Adipocyte (in vitro differentiated cells): Measurements from ENCODE around the gene EPHB6.
A peak's percentile ranks its signal among the peaks of the same experiment; 100 is the strongest.

Experiments used
- DNase-seq: peaks from one replicate; pipeline ENCODE4 v3.0.0-alpha.2; 2015; ENCODE audit warnings: low read depth
- H3K27me3 ChIP-seq: replicated peaks from 2 replicates; pipeline ENCODE4 v1.7.0; 2013; ENCODE audit warnings: mild to moderate bottlenecking, low read length, moderate library complexity; ENCODE audit not compliant: control insufficient read depth, insufficient read depth
- H3K36me3 ChIP-seq: 2 replicates; pipeline ENCODE4 v1.7.0; 2013; ENCODE audit warnings: low read length, mild to moderate bottlenecking, moderate library complexity; ENCODE audit not compliant: control insufficient read depth, insufficient read depth, severe bottlenecking
- H3K4me1 ChIP-seq: 2 replicates; pipeline ENCODE4 v1.7.0; 2013; ENCODE audit warnings: mild to moderate bottlenecking, low read length, moderate library complexity; ENCODE audit not compliant: control insufficient read depth, insufficient read depth
- H3K4me3 ChIP-seq: 2 replicates; pipeline ENCODE4 v1.7.0; 2013; ENCODE audit warnings: mild to moderate bottlenecking, low read length, moderate library complexity
- H3K9ac ChIP-seq: 2 replicates; pipeline ENCODE4 v1.7.0; 2013; ENCODE audit warnings: mild to moderate bottlenecking, low read length, moderate library complexity
- H3K9me3 ChIP-seq: 2 replicates; pipeline ENCODE4 v1.7.0; 2013; ENCODE audit warnings: mild to moderate bottlenecking, low read length, moderate library complexity; ENCODE audit not compliant: control insufficient read depth

EPHB6 gene

DNA sequence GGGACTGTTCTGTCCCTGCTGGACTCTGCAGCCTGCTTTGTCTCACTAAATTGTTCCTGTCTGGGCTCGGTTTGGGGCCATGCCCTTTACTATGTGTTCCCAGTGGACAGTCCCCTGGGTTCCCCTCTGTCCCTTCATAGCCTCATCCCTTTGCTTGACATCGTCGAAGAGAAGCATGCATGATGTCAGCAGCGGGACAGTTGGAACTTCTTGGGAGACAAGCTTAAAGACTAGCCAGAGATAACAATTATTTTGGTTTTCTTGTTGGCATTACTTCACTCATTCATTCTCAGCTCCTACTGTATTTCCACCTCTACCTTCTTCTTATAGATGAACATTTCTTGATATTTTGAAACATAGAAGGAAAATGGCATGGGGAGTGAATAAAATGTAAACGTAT lies 2.7 kb downstream of the EPHB6 start:
- no peak for DNase-seq
- no peak overlapping the region for H3K4me3 ChIP-seq

DNA sequence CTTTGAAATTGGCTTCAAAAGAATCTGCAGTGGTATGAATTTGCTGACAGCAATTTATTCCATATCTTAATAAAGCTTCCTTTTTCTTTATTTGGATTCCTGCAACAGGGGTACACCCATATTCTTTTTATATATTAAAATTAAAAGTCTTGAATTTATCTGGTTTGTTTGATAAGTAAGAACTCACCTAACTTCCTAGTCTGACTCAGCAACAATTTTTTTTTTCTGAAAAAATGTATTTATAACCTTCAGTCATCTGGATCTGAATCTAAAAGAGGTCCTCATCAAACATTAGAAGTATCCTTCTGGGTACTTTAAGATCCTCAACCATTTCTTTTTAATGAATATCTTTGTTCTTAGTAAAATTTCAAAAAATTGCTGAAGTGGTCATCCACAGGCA lies 4.5 kb downstream of the EPHB6 start:
- Histone ChIP-seq H3K4me3 (no peak overlapping the region), H3K36me3 (peaks cover 24% of the 10 kb centered on the region), H3K27me3 (peaks cover 3% of the 10 kb centered on the region), H3K9ac (no peak overlapping the region), H3K4me1 (peaks cover 21% of the 10 kb centered on the region), H3K9me3 (no peaks in the 10 kb centered on the region)
- no peak for DNase-seq

More for the DNA sequence above, 2.7 kb downstream of the EPHB6 start:
- peaks cover 11% of the 10 kb centered on the region for H3K36me3 ChIP-seq
- peaks cover 26% of the 10 kb centered on the region for H3K4me1 ChIP-seq
- peaks cover under 1% of the 10 kb centered on the region for H3K27me3 ChIP-seq
- no peaks in the 10 kb centered on the region for H3K9me3 ChIP-seq
- no peak overlapping the region for H3K9ac ChIP-seq

DNA sequence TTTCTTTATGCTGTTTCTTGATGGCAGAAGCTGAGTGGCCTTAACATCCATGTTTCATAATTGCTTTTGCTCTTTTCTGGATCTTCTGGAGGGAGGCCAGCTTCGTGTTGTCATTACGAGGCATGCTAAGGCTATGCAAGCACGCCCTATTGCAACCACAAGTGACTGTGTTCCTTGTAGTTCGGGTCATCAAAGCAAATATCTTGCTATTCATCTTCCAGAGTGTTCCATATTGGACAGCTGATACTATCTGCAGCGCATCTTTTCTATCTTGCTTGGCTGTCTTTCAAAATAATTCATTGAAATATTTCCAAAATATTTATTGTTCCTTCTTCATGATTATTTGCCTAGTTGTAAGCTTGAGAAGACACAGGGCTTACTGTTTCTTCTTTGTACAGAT lies 5.0 kb downstream of the EPHB6 start:
- Histone ChIP-seq H3K9ac (no peak overlapping the region), H3K9me3 (no peaks in the 10 kb centered on the region), H3K36me3 (peaks cover 24% of the 10 kb centered on the region), H3K4me3 (no peak overlapping the region), H3K27me3 (peaks cover 3% of the 10 kb centered on the region), H3K4me1 (peaks cover 21% of the 10 kb centered on the region)
- peak; percentile 94 for DNase-seq

DNA sequence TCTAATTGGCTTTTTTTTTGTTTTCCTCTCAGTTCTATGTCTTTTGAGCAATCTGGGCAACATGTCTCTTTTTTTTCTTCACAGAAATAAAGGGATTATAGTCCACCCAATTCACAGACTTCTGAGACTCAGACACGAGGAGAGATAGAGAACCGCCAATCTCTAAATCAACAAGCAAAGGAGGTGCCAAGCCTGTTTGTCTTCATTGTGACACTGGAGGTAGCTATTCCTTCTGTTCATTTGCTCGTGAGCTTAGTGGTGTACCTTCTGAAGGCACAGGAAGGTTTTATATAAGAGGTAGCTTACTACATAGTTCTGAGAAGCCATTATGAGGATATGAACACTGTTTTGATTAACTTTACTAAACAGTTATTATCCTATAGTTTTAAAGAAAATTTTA lies 6.1 kb downstream of the EPHB6 start:
- peaks cover 14% of the 10 kb centered on the region for H3K4me1 ChIP-seq
- no peak overlapping the region for H3K9ac ChIP-seq
- no peak overlapping the region for H3K4me3 ChIP-seq
- no peak for DNase-seq
- peaks cover 3% of the 10 kb centered on the region for H3K27me3 ChIP-seq
- no peaks in the 10 kb centered on the region for H3K9me3 ChIP-seq
- H3K36me3 ChIP-seq = peaks cover 24% of the 10 kb centered on the region

DNA sequence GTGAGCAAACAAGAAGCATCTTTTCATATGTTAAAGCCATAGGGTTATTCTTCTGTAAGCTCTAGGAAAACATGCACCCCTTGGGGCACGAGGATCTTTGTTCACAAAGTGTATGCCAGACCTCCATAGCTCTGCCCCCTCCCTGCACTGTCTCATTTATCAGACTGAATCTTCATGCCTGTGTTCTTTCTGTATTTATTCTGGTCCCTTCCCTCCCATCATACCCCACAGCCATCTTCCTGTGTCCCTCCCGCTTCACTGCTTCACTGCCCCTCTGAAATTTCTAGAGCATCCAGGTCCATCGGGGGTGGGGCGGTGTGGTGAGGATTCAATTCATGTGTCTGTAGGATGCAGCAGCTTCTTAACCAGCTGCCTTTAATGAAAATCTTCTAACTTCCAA lies 7.5 kb downstream of the EPHB6 start:
- Histone ChIP-seq H3K27me3 (peaks cover 3% of the 10 kb centered on the region), H3K9ac (no peak overlapping the region), H3K4me3 (no peak overlapping the region), H3K4me1 (peaks cover 10% of the 10 kb centered on the region), H3K9me3 (no peaks in the 10 kb centered on the region), H3K36me3 (peaks cover 24% of the 10 kb centered on the region)
- DNase-seq = no peak

DNA sequence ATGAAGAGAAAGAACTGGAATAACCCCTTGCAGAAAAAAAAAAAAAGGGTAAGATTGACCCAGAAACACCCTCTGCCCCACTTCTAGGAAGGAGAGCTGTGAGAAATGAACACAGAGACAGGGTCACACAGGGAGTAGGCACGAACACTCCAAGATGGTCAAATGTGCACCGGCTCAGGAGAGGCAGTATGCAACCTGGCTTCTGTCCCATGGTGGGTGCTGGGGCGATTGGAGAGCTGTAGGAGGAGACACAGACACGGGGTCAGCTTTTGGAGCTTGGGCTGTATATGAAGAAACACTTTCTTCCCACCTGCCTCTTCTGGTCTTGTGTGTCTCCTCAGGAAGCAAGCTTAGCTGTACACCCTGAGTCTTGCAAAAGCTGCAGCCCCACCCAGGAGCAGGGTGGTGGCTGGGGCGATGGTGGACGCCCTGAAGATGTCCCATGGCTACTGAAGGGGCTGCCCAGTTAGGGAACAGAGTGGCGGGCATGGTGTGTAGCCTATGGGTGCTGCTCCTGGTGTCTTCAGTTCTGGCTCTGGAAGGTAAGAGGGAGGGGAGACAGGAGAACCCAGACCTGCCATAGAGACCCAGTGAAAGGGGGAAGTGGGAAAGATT lies 8.0 kb downstream of the EPHB6 start:
- Histone ChIP-seq H3K27me3 (peaks cover 3% of the 10 kb centered on the region), H3K9ac (no peak overlapping the region), H3K4me1 (peaks cover 10% of the 10 kb centered on the region), H3K9me3 (no peaks in the 10 kb centered on the region), H3K36me3 (peaks cover 24% of the 10 kb centered on the region), H3K4me3 (no peak overlapping the region)
- DNase-seq = no peak

DNA sequence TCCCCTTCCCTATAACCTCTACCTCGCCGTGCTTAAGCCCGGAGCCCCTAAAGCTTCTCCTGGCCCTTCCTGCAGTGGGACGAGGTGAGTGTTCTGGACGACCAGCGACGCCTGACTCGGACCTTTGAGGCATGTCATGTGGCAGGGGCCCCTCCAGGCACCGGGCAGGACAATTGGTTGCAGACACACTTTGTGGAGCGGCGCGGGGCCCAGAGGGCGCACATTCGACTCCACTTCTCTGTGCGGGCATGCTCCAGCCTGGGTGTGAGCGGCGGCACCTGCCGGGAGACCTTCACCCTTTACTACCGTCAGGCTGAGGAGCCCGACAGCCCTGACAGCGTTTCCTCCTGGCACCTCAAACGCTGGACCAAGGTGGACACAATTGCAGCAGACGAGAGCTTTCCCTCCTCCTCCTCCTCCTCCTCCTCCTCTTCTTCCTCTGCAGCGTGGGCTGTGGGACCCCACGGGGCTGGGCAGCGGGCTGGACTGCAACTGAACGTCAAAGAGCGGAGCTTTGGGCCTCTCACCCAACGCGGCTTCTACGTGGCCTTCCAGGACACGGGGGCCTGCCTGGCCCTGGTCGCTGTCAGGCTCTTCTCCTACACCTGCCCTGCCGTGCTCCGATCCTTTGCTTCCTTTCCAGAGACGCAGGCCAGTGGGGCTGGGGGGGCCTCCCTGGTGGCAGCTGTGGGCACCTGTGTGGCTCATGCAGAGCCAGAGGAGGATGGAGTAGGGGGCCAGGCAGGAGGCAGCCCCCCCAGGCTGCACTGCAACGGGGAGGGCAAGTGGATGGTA lies 9.2 kb downstream of the EPHB6 start:
- Histone ChIP-seq H3K36me3 (peaks cover 28% of the 10 kb centered on the region), H3K9me3 (no peaks in the 10 kb centered on the region), H3K27me3 (peaks cover 3% of the 10 kb centered on the region), H3K4me3 (no peak overlapping the region), H3K4me1 (peaks cover 10% of the 10 kb centered on the region), H3K9ac (no peak overlapping the region)
- DNase-seq = no peak

DNA sequence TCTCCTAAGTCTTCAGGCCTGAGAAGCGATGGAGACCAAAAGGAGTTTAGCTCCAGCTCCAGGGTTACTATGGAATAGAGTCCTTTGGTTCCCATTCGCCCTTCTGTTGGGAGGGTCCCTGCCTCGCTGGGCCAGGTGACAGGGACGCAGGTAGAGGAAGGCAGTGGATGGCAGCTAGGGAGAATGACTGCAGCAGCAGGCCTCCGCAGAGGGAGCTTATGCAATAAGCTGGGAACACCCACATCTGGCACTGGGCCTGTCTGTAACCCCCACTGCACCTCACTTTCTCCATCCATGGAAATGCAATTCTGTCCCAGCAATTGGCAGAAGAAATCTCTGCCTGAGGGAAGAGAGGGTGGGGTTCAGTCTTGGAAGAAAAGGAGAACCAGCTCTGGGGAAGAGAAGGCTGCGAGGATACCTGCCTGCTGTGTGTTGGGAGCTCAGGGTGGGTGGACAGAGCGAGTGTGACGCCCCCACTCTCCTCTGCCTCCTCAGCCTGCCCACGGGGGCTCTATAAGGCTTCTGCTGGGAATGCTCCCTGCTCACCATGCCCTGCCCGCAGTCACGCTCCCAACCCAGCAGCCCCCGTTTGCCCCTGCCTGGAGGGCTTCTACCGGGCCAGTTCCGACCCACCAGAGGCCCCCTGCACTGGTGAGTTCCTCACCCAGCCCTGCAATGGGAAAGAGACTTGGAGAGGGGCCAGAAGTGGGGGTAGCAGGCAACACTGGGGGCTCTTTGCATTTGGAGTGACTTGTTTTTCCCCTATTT lies 10.3 kb downstream of the EPHB6 start:
- Histone ChIP-seq H3K4me3 (no peak overlapping the region), H3K27me3 (peaks cover 3% of the 10 kb centered on the region), H3K4me1 (peaks cover 2% of the 10 kb centered on the region), H3K9me3 (no peaks in the 10 kb centered on the region), H3K36me3 (peaks cover 28% of the 10 kb centered on the region), H3K9ac (no peak overlapping the region)
- DNase-seq = peak; percentile 25

DNA sequence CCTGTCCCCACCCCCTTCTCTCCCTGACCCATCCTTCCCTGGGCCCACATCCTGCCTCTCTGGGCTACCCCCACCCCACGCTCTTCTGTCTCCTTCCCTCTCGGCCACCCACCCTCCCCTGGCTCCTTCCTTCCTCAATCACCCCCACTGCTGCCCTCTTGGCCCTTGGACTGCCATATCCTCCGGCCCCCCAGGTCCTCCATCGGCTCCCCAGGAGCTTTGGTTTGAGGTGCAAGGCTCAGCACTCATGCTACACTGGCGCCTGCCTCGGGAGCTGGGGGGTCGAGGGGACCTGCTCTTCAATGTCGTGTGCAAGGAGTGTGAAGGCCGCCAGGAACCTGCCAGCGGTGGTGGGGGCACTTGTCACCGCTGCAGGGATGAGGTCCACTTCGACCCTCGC lies 10.9 kb downstream of the EPHB6 start:
- H3K4me3 ChIP-seq = no peak overlapping the region
- peaks cover 3% of the 10 kb centered on the region for H3K27me3 ChIP-seq
- no peaks in the 10 kb centered on the region for H3K9me3 ChIP-seq
- H3K4me1 ChIP-seq = no peaks in the 10 kb centered on the region
- peaks cover 28% of the 10 kb centered on the region for H3K36me3 ChIP-seq
- no peak for DNase-seq
- no peak overlapping the region for H3K9ac ChIP-seq

DNA sequence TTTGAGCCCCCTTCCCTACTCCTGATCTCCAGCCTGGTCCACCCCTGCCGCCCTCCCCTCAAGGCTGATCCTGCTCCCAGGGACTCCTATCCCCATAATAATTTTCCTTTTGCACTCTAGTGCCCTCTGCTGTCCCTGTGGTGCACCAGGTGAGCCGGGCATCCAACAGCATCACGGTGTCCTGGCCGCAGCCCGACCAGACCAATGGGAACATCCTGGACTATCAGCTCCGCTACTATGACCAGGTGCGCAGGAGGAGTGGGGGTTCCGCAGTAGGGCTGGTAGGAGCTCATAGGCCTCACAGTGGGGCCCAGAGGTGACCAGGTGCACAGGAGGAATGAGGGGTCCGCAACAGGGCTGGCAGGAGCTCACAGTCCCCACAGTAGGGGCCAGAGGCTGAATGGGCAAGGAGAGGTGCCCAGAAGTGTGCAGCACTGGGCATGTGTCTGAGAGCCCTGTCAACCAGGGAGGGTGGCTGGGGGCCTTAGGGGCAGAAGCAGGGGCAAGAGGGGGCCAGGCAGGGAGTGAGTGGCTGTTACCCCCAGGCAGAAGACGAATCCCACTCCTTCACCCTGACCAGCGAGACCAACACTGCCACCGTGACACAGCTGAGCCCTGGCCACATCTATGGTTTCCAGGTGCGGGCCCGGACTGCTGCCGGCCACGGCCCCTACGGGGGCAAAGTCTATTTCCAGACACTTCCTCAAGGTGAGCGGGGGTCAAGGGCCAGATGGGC lies 11.7 kb downstream of the EPHB6 start:
- peak; percentile 14 for DNase-seq
- Histone ChIP-seq H3K27me3 (peaks cover 3% of the 10 kb centered on the region), H3K4me1 (no peaks in the 10 kb centered on the region), H3K4me3 (no peak overlapping the region), H3K9ac (no peak overlapping the region), H3K36me3 (peaks cover 26% of the 10 kb centered on the region), H3K9me3 (no peaks in the 10 kb centered on the region)

DNA sequence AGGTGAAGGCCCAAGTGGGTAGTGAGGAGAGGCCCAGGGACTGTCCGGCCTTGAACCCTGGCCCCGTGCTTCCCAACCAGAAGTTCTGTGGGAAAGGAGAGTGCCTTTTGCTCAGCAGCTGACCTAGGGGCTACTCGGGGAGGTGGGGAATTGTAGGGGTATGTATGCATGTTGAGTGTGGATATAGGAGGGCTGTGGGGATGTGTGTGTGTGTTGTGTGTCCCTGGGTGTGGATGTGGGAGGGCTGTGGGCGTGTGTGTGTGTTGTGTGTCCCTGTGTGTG lies 12.2 kb downstream of the EPHB6 start:
- Histone ChIP-seq H3K4me3 (no peak overlapping the region), H3K36me3 (peaks cover 21% of the 10 kb centered on the region), H3K27me3 (peaks cover 3% of the 10 kb centered on the region), H3K9ac (no peak overlapping the region), H3K9me3 (no peaks in the 10 kb centered on the region), H3K4me1 (no peaks in the 10 kb centered on the region)
- no peak for DNase-seq
